Endothelial cell of umbilical vein (primary cell): Measurements from ENCODE around the gene HACD3. TPM values are rescaled to one million over a fixed set of nuclear protein-coding genes. Genes with fewer than 3 reads are reported as not detected.

ENCODE experiments used
- BruUV-seq: library from RNA; stranded (reverse); fragments of 400-500 nt; replicated peaks from 2 replicates; lab custom pipeline; 2021; lab: Mats Ljungman, UMichigan
- CTCF ChIA-PET: fragments of 300-600, 350-600 bp; sonication (Branson Sonifier 250); formaldehyde crosslinking; loops from one replicate; lab custom pipeline; 2021; ENCODE audit warnings: antibody characterized with exemption, inconsistent platforms; lab: Charles Lee
- POLR2A ChIA-PET: fragments of 300-600, 350-600 bp; sonication (Branson Sonifier 250); formaldehyde crosslinking; loops from one replicate; lab custom pipeline; 2021; ENCODE audit warnings: antibody characterized with exemption, inconsistent platforms; lab: Charles Lee
- DNase-seq: peaks from one replicate; pipeline ENCODE4 v3.0.0-alpha.2; 2011; ENCODE audit warnings: low read depth, low spot score
- FAIRE-seq: peaks from 2 replicates; lab custom pipeline; 2011; peaks lifted over from hg19 to GRCh38; lab: Jason Lieb, UNC
- H2AFZ ChIP-seq: 2 replicates; pipeline ENCODE4 v1.6.0; 2012; ENCODE audit warnings: low read depth, low read length, control low read depth, inconsistent platforms
- H3K27ac ChIP-seq: 2 replicates; pipeline ENCODE4 v1.5.1; 2011; ENCODE audit warnings: low read depth, mild to moderate bottlenecking, control low read depth, low read length, moderate library complexity; ENCODE audit not compliant: insufficient read depth
- H3K27me3 ChIP-seq, 2 experiments: 2 replicates each; pipeline versions ENCODE4 v1.6.0 to v1.6.1; 2011; ENCODE audit warnings: low read length in 2 of 2, mixed read lengths in 1 of 2; ENCODE audit not compliant: control insufficient read depth in 2 of 2, insufficient read depth in 2 of 2
- H3K36me3 ChIP-seq, 2 experiments: 2 replicates in 1 of 2; 3 replicates in 1 of 2; pipeline ENCODE4 v1.5.1; 2011; ENCODE audit warnings: low read length in 2 of 2, mild to moderate bottlenecking in 1 of 2, moderate library complexity in 1 of 2; ENCODE audit not compliant: control insufficient read depth in 2 of 2, insufficient read depth in 2 of 2; ENCODE audit errors: extremely low read depth in 1 of 2
- H3K4me1 ChIP-seq: 3 replicates; pipeline ENCODE4 v1.5.1; 2011; ENCODE audit warnings: mild to moderate bottlenecking, low read length; ENCODE audit not compliant: control insufficient read depth, insufficient read depth; ENCODE audit errors: extremely low read depth
- H3K4me2 ChIP-seq: 2 replicates; pipeline ENCODE4 v1.6.1; 2011; ENCODE audit warnings: low read length, control low read depth, mixed read lengths; ENCODE audit not compliant: insufficient read depth
- H3K4me3 ChIP-seq, 3 experiments: fragments of 200-600 bp in 1 of 3; sonication (generic), shearing (Covaris generic) in 1 of 3; replicated peaks in 1 of 3; 2 replicates each; pipeline ENCODE4 v1.5.1; 2011 to 2016; ENCODE audit warnings: control low read depth in 3 of 3, low read length in 3 of 3, mild to moderate bottlenecking in 2 of 3, inconsistent platforms in 1 of 3, low read depth in 1 of 3, moderate library complexity in 1 of 3; ENCODE audit not compliant: insufficient read depth in 1 of 3
- H3K79me2 ChIP-seq: 2 replicates; pipeline ENCODE4 v1.6.0; 2012; ENCODE audit warnings: low read length, inconsistent platforms; ENCODE audit not compliant: control insufficient read depth, insufficient read depth
- H3K9ac ChIP-seq: replicated peaks from 2 replicates; pipeline ENCODE3; 2011; ENCODE audit warnings: low read length, control low read depth; ENCODE audit not compliant: insufficient read depth; ENCODE audit errors: extremely low read depth
- H3K9me1 ChIP-seq: replicated peaks from 3 replicates; pipeline ENCODE4 v1.6.0; 2011; ENCODE audit warnings: mild to moderate bottlenecking, low read length; ENCODE audit not compliant: control insufficient read depth, insufficient read depth; ENCODE audit errors: extremely low read depth
- H3K9me3 ChIP-seq: replicated peaks from 2 replicates; pipeline ENCODE4 v1.5.1; 2012; ENCODE audit warnings: low read length, inconsistent platforms; ENCODE audit not compliant: control insufficient read depth, insufficient read depth
- H4K20me1 ChIP-seq: replicated peaks from 2 replicates; pipeline ENCODE3; 2011; ENCODE audit warnings: mild to moderate bottlenecking, low read length; ENCODE audit not compliant: control insufficient read depth, insufficient read depth; ENCODE audit errors: extremely low read depth
- CTCF ChIP-seq, 2 donors: IDR thresholded peaks; 1 replicate in 1 of 2; 2 replicates in 1 of 2; pipeline ENCODE4 v1.5.1; 2011; ENCODE audit warnings: low read length in 2 of 2, mild to moderate bottlenecking in 2 of 2, moderate library complexity in 2 of 2, control low read depth in 1 of 2, inconsistent platforms in 1 of 2, low read depth in 1 of 2; ENCODE audit not compliant: insufficient read depth in 1 of 2; ENCODE audit errors: extremely low read depth in 1 of 2
- EZH2 ChIP-seq: IDR thresholded peaks from 2 replicates; pipeline ENCODE4 v1.6.1; 2012; ENCODE audit warnings: borderline replicate concordance, low read depth, mild to moderate bottlenecking, moderate library complexity, low read length, inconsistent platforms; ENCODE audit not compliant: severe bottlenecking
- FOS ChIP-seq: IDR thresholded peaks from 2 replicates; pipeline ENCODE4 v1.6.1; 2011; ENCODE audit warnings: mild to moderate bottlenecking, low read length, moderate library complexity, borderline replicate concordance; ENCODE audit not compliant: insufficient read depth
- GATA2 ChIP-seq: IDR thresholded peaks from 2 replicates; pipeline ENCODE4 v1.7.0; 2011; ENCODE audit warnings: low read depth, mild to moderate bottlenecking, moderate library complexity, mixed read lengths, low read length; ENCODE audit not compliant: insufficient read length, insufficient read depth
- JUN ChIP-seq: IDR thresholded peaks from 2 replicates; pipeline ENCODE4 v1.6.1; 2011; ENCODE audit warnings: borderline replicate concordance, low read depth; ENCODE audit not compliant: insufficient read length, insufficient read depth
- MAX ChIP-seq: IDR thresholded peaks from 2 replicates; pipeline ENCODE4 v1.6.1; 2011; ENCODE audit not compliant: insufficient read depth, insufficient read length
- MYC ChIP-seq: IDR thresholded peaks from one replicate; pipeline ENCODE4 v1.6.1; 2011; ENCODE audit warnings: mild to moderate bottlenecking, low read depth, low read length
- POLR2A ChIP-seq: IDR thresholded peaks from 2 replicates; pipeline ENCODE4 v1.6.1; 2012; ENCODE audit warnings: low read depth, mild to moderate bottlenecking, control low read depth, low read length
- POLR2AphosphoS5 ChIP-seq: IDR thresholded peaks from 2 replicates; pipeline ENCODE4 v1.6.1; 2012; ENCODE audit warnings: low read depth, mild to moderate bottlenecking, control low read depth, low read length, moderate library complexity; ENCODE audit not compliant: insufficient read depth
- dilution Hi-C: fragments of 300-500 bp; cut with MboI; formaldehyde crosslinking; loops from one replicate; pipeline ENCODE4 v1.15.0; 2019; ENCODE audit warnings: low sequenced_read_pairs; ENCODE audit not compliant: extremely low pct_ligation_motif_present
- intact Hi-C: fragments of 100-400 bp; cut with micrococcal nuclease; formaldehyde crosslinking; loops from one replicate; pipeline ENCODE4 v1.10.0; 2022
- polyA plus RNA-seq, 4 experiments: library from polyadenylated mRNA; depleted of rRNA in 3 of 4; stranded (reverse) in 3 of 4; unstranded in 1 of 4; fragments of >200 nt; gene quantifications; 2 replicates each; pipeline versions ENCODE4 v1.2.1 to v1.2.3, GENCODE V29; 2011 to 2012; ENCODE audit warnings: missing spikeins in 1 of 4
- total RNA-seq: library from RNA; stranded (reverse); gene quantifications from 2 replicates; pipeline ENCODE4 v1.2.3, GENCODE V29; 2021

The HACD3 gene
- total and polyA plus RNA-seq, 2 donors (not counting 3 experiments of a cell fraction or from before 2014, with no cell fraction given), result 47.4 to 61.1 TPM

- DNase-seq (no peak), FAIRE-seq (no peak)
- Histone ChIP-seq H3K9ac (no peak overlapping the region), H3K79me2 (peaks cover 24% of the 10 kb centered on the region), H3K9me3 (no peaks in the 10 kb centered on the region), H2AFZ (no peak overlapping the region), H3K27ac (no peak overlapping the region), H3K36me3 (no peaks in the 10 kb centered on the region), H4K20me1 (no peaks in the 10 kb centered on the region), H3K27me3 (no peaks in the 10 kb centered on the region), H3K4me2 (no peak overlapping the region), H3K4me3 (no peak overlapping the region), H3K4me1 (peaks cover 20% of the 10 kb centered on the region), H3K9me1 (no peaks in the 10 kb centered on the region)
- TF ChIP-seq EZH2 (no peak), FOS (no peak), GATA2 (no peak), POLR2AphosphoS5 (no peak), CTCF (IDR thresholded peaks at IDR 0.05; ENCODE audit: extremely low read depth in 1 of 2, insufficient read depth in 1 of 2, low read depth in 1 of 2, low read length in 2 of 2) (no peak), JUN (no peak), POLR2A (no peak), MYC (no peak), MAX (no peak)
- no TSS peak for BruUV-seq
- POLR2A ChIA-PET, result no interaction called here
- dilution Hi-C loops (no loop called here), intact Hi-C loops (no loop called here)
- CTCF ChIA-PET, result no interaction called here
These were observed 82.3 kb downstream of the HACD3 start for GRCh38 chr15:65612616-65612946.
